Sciatic nerve (tissue), 2 donors: ENCODE measurements around the gene MAP3K10. TPM values are rescaled to one million over a fixed set of nuclear protein-coding genes. Genes with fewer than 3 reads are reported as not detected.

Experiments
- ATAC-seq: fragments of 200-7000 bp; cut with Tn5 transposase; one replicate; pipeline ENCODE4 v1.9.1; 2020; ENCODE audit warnings: mild to moderate bottlenecking, moderate library complexity
- DNase-seq: peaks from one replicate; pipeline ENCODE4 v3.0.0-alpha.2; 2020; ENCODE audit warnings: low spot score
- intact Hi-C: fragments of 100-400 bp; cut with DNase I; formaldehyde crosslinking; loops from one replicate; pipeline ENCODE4 v1.14.2; 2022
- total RNA-seq: library from RNA; stranded (reverse); fragmentation: NEBNext Ultra II Directional; extraction: Animal tissue kit (Norgen Biotek cat#: 25700); gene quantifications from one replicate; pipeline ENCODE4 v1.2.1, GENCODE V29; 2021
- donor health status: DM: no; HTN: no; CAD: no.
- donor health status: DM: no; HTN: no; CAD: no.

The MAP3K10 gene
- total RNA-seq, 1 donor from 2014 or later, result 19.8 TPM

DNA sequence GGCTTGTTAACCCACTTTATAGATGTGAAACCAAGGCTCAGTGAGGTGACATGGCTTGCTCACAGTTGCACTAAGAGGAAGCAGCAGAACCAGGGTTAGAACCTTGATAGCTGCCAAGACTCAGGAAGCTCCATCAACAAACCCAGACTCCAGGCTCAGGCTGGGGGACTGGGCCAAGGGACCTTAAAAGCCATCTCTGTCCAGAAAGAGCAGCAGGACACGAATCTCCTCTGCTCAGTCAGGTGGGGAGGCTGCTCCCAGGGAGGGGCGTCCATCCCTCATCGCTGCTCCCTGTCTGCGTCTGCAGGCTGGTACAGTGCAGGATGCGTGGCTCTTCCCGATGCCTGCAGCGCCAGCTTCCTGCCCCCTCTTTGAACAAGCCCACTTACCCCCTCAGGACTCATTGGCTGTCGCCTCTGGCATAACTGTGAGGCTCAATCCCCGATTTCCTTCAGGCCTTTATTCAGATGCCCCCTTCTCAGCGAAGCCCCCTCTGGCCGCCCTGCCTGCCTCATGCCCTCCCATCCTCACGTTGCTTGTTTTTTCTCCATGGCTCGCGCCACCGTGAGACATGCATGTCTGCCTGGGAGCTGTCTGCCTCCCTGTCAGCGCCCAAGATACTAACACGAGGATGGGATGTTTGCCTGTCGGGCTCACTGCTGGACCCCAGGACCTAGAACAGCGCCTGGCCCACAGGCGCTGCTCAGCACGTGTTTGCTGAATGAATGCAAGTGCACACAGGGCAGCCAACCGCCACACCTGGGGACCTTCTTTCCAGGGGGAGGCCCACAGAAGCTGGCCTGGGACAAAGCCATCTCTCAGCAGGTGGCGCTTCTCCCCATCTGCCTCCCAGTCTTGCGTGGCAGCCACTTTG is 72.5 kb downstream of the MAP3K10 start:
- intact Hi-C loops, result no loop called here
- DNase-seq (no peak), ATAC-seq (no peak)

DNA sequence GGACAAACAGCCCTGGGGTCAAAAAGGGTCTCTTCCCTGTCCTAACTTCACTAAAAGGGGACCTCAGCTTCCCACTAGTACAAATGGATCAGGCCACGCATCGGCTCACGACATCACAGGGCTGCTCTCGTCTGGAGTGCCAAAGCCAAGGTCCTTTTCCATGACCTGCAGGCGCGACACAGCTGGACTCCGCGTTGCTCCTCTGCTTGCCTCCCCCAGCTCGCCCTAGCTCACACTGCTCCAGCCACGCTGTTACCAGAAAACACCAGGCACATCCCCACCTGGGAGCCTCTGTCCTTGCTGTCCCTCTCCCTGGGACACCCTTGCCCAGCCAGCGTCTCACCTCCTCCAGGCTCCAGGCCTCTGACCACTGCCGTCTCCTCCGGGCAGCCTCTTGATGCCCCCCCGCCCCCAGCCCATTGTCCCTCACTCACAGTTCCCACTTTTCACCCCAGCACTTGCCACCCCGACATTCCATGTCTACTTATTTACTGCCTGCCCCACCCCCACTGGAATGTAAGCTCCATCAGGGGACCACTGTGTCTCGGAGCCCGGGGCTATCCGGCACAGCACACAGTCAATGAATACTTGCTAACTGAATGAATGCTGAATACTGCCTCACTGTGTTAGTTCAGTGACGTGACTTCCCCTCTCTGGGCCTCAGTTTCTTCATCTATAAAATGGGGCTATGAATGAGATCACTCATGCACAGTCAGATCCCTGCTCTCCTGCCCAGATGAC is 73.3 kb downstream of the MAP3K10 start:
- no peak for DNase-seq
- ATAC-seq, result no peak
- intact Hi-C loops, result no loop called here

Other genes with a start within 250 kb of the MAP3K10 start
- gene PSMC4, start 220.3 kb upstream of the MAP3K10 start, total RNA-seq, result 49.3 TPM
- gene ZNF546, start 194.4 kb upstream of the MAP3K10 start, total RNA-seq, result 14.3 TPM
- 29.6 TPM for gene ZNF780B, start 135.2 kb upstream of the MAP3K10 start, total RNA-seq
- gene ZNF780A, start 100.5 kb upstream of the MAP3K10 start, total RNA-seq, result 21.7 TPM
- gene TTC9B, start 27.0 kb downstream of the MAP3K10 start, total RNA-seq, result not detected
- gene CCNP, start 35.3 kb downstream of the MAP3K10 start, total RNA-seq, result 0.40 TPM
- gene AKT2, start 93.9 kb downstream of the MAP3K10 start, total RNA-seq, result 130 TPM
- gene C19orf47, start 157.0 kb downstream of the MAP3K10 start, total RNA-seq, result 15.2 TPM
- gene PLD3, start 157.3 kb downstream of the MAP3K10 start, total RNA-seq, result 218 TPM
- gene HIPK4, start 198.8 kb downstream of the MAP3K10 start, total RNA-seq, result 0.36 TPM
- 801 TPM for gene PRX, start 222.0 kb downstream of the MAP3K10 start, total RNA-seq
- gene SERTAD1, start 234.6 kb downstream of the MAP3K10 start, total RNA-seq, result 18.0 TPM